NCI-H2196 (cell line): ENCODE measurements around the gene MGLL.
A peak's percentile ranks its signal among the peaks of the same experiment; 100 is the strongest.

Source experiments
- DNase-seq: peaks from one replicate; lab custom pipeline; 2025; ENCODE audit not compliant: unreplicated experiment; lab: John Stamatoyannopoulos, UW

The MGLL gene

DNA sequence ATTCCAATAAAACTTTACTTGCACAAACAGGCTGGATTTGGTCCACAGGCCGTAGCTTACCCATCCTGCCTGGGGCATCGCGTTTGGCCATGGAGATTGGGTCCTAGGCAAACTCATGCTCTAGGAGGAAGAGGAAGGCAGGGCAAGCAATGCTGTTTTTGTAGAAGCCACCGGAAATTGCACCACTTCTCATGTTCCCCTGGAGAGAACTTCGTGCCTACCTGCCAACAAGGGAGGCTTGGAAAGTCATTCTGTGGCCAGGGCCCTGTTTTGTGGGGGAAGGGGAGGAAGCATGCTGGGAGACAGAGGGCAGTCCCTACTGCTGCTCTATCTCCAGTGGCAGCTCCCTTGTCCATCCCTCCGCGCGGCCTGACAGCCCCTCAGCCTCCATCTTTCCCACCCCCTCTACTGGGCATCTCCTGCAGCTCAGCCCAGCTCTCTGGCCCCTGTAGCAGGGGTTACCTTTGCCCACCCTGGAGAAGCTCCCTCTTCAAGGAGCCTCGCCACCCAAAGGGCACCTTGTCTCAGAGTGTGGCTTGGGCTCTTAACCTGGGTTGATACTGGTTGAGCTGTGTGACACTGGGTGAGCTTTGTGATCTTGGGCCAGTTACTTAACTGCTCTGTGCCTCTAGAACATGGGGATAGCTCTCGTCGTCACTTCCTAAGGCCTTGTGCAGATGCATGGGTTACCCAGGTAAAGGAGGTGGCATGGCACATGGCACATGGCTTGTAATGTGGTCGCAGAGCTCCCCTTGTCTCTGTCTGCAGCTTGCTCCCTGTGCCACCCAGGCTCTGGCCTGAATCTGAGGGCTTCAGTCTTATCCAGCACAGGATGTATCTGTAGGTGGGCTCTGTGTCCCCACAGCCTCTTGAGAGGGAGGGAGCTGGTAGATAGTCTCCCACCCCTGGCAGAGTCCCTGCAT, 143.4 kb downstream of the MGLL start:
- no peak for DNase-seq

DNA sequence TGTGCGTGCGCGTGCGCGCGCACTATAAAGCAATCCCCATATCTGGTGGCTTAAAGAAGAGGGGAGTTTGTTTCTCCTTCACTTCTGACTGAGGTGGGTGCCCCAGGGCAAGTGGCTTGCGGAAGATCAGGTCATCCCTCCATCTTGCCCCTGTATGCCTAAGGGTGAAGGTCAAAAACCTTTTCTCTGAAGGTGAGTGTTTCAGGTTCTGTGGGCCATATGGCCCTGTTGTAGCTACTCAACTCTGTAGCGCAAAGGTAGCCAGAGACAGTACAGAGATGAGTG, 144.1 kb downstream of the MGLL start:
- DNase-seq: no peak

DNA sequence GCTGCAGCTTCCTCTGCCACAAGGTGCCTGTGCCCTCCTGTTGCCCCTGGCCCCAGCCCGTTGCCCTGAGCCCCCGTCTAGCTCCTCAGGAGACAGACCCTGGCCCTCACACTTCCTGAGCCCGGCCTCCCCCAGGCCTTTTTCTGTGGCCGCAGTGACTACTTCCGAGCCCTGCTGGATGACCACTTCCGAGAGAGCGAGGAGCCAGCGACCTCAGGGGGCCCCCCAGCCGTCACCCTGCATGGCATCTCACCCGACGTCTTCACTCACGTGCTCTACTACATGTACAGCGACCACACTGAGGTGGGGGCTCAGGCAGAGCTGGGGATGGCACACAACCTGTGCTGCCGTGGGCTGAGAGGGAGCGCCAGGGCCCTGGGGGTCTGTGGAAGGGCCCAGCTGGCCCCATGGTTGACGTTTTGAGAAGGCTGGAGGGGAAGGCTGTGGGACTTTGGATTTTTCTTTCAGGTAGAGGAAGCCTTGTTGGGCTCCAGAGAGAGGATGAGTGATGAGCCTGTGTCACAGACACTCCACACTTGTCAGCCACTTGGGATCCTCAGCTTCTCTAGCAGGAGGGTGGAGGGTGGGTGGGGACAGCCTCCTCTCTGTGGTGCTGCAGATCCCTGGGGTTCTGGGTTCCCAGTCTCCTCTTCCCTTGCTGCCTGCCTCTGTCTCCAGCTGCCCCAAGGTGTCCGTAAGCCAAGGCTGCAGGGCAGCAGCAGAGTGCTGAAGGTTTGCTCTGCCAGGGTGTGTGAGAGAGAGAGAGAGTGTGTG, 144.6 kb downstream of the MGLL start:
- no peak for DNase-seq

DNA sequence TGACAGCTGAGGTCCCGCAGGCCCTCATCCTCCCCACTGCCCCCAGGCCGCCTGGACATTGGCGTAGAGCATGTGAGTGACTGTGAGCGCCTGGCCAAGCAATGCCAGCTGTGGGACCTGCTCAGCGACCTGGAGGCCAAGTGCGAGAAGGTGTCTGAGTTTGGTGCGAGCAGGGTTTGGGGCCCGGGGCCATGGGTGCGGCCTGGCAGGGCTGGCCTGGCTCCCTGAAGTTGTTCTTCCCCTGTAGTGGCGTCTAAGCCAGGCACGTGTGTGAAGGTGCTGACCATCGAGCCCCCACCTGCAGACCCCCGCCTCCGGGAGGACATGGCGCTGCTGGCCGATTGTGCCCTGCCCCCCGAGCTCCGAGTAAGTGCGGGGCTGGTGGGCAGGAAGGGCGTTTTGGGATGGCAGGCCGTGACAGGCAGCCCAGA, 145.4 kb downstream of the MGLL start:
- no peak for DNase-seq

DNA sequence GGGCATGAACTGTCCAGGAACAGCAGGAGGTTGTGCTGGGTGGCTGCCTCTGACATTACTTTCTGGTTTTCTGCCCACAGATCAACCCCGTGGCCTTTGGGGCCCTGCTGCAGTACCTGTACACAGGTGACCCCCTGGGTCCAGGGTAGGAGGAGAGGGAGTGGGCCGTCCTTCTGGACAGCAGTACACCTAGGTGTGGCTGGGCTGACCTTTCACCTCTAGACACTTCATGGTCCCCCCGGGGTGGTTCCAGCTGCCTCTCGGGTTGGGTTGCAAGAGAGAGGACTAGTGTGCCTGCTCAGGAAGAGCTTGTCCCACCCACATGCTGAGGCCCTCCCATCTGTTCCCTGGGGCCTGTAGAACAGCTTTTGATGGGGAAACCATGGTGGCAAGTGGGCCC, 145.9 kb downstream of the MGLL start:
- DNase-seq: no peak

DNA sequence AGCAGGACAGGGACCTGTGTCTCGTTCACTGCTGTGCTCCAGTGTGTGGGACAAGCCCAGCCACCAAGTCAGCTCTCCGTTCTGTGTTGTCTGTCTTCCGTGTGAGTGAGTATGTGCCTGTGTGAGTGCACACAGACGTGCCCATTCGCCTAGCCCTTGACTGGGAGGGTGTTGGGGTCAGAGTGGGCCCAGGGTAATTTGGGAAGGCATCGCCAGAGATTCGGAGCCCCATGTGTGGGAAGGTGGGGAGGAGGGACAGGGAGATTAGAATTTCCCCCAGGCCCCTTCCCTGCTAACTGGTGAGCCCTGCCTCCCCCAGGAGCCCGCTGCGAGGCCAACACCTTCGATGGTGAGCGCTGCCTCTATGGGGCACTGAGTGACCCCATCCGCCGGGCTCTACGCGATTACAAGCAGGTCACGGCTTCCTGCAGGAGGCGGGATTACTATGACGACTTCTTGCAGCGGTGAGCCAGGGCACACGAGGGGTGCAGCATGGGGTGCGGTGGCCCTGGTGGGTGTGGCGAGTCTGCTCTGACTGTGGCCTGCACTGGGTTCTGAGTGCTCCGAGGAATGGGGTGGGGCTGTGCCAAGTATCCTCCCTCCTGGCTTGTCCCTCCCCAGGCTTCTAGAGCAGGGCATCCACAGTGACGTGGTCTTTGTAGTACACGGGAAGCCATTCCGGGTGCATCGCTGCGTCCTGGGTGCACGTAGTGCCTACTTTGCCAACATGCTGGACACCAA, 146.5 kb downstream of the MGLL start:
- DNase-seq: no peak

DNA sequence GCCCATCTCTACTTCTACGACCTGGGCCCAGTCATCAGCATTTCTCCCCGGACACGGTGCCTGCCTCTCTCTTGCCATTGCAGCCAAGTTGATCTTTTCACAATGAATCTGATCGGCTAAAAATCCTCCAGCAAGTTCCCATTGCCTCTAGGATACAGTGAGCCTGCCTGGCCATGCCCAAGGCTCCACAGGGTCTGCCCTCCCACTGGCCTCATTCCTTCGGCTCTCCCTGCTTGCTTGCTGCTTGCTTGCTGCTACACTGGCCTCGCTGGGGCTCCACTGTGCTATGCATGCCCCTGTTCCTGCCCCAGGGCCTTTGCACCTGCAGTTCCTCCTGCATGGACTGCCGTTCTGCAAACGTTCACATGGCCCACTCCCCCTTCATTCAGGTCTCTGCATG, 147.5 kb downstream of the MGLL start:
- DNase-seq: no peak

DNA sequence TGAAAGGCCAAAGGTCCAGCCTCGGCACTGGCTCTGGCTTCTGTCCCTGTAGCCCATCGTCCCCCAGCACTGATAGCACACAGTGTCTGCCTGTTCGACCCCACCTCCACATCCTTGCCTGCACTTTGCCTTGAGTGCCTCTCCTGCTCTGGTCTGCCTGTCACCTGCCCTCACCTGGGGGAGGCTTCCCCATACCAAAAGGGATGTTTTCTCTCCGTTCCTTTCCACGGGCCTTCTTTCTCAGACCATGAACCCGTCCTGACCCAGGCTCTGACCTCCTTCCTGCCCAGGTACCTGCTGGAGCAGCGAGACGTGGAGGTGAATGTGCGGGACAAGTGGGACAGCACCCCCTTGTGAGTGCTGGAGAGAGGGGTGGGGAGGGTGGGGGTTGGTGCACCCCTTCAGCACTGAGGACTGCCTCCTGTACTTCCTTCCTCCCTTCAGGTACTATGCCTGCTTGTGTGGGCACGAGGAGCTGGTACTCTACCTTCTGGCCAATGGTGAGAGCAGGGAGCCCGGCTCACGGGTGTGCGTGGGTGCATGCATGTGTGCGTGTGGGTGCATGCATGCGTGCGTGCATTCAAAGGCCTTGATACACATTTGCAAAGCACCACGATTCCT, 148.1 kb downstream of the MGLL start:
- no peak for DNase-seq

DNA sequence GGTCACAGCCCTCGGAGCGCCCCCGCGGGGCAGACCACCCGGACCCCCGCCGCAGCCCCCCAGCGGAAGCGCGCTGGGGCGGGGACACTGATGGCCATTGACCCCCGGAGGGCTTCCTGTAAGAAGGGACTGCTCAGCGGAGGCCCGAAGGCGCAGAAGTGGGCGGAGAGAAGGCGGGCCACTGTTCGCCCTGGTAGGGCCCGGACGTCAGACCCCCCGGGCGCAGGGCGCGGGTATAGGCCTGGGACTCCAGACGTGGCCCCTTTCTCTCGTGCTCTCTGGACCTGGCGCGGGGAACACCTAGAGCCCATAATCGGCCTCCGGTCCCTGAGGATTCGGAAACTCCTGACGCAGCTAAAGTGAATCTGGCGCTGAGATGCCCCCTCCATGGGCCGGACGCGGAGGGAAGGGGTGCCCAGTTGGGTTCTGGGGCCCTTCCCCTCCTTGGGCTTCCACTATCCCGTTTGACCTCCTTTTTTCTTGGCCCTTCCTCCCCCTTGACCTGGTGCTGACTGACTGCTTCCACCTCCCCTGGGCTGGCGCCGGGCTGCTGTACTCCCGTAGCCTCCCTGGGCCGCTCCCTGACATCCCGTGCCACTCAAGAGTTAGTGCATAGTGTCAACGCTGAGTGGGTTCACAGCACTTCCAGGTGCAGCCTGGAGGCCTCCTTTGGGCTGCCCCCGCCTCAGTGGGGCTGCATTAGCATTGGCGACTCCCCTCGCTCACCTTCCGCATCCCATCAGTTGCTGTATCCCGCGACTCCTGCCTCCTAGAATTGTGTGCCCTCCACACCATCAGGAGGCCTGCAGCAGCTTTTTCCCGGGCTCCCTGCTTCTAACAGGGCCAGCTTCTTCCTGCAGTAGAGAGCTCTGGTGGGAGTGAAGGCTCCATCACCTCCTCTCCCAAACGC, 148.9 kb downstream of the MGLL start:
- DNase-seq: peak; percentile 51

DNA sequence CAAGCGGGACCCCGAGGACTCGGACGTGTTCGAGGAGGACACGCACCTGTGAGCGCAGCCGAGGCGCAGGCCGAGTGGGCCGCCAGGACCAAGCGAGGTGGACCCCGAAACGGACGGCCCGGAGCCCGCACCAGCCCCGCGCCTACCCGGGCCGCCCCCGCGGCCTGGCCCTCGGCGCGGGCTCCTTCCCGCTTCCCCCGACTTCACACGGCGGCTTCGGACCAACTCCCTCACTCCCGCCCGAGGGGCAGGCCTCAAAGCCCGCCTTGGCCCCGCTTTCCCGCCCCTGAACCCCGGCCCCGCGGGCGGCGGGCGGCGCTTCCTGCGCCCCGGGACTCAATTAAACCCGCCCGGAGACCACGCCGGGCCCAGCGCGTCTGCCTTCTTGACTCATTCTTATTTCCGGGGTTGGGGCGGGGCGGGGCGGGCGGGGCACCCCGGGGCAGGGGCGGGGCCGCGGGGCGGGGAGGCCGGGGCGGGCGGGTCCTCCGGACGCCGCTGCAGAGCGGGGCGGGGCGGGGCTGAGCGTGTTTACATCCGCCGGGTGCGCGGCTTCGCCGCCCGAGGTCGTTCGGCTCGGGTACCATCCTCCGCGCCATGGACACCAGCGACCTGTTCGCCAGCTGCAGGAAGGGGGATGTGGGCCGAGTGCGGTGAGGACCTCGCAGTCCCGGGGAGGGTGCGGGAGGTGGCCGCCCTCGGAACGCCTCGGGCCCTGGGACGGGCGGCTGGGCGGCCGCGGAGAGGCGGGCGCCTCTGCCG, 149.7 kb downstream of the MGLL start, which contains the start of gene ABTB1:
Gene ABTB1 (plus strand): TSS at position 524 of the 762 bp plus-strand sequence. CDS start 74 bp downstream, at position 598.
- peak; percentile 86 for DNase-seq

DNA sequence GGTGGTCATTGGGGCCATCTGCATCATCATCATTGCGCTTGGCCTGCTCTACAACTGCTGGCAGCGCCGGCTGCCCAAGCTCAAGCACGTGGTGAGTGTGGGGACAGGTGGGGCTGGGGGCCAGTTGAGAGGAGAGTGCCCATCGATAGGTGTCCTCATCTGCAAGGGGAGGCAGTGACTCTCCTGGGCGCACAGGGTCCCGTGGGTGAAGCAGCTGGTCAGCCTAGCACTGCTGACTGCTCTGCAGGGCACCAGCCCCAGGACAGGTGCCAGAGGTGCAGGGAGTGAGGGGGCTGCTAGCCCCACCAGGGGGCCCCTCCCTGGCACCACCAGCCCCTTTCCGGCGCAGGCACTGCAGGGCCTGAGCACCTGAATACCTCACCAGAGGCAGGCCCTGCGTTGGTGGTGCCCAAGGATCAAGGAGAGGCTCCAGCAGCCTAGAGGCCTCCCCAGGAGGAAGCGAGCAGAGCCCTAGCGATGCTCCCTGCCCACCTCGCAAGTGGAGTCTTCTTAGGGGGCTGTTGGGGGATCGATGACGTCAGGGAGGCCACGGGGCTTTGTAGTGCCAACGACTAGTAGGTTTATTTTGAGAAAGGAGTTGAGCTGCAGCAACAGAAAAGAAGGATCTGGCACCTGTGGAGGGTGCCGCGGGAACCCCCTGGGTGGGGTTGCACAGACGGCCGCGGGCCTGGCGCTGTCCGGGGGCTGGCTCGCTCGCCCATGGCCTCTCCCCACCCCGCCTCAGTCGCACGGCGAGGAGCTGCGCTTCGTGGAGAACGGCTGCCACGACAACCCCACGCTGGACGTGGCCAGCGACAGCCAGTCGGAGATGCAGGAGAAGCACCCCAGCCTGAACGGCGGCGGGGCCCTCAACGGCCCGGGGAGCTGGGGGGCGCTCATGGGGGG, 150.5 kb downstream of the MGLL start:
- peak; percentile 33 for DNase-seq

DNA sequence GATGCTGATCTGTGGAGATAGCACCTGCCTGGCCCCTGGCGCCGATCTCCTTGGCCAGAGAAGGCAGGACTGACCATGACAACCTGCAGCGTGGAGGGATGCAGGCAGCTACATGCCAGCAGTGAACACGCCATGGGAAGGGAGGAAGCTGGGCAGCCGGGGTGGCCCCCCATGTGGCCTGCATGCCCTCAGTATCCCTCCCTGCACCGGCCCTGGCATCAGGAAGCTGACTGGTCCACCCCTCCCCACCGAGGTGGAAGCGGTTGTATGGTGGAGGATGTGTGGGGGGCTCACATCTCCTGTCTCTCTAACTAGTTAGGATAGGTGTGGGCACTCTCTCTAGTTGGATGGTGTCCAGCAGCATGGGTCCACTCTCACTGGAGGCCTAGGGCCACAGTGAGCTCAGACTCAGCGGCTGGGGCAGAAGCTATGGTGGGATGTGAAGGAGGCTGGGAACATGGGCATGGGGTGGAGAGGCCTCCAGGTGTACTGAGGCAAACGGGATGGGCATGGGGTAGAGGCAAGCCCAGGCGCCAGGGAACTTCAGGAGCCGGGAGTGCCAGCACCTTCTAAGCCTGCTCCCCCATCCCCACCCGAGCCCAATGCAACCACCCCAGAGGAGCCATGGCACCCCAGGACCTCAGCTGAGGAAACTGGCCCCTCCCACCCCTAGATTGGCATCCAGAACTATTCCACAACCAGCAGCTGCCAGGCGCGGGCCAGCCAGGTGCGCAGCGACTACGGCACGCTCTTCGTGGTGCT, 151.4 kb downstream of the MGLL start:
- DNase-seq: no peak

DNA sequence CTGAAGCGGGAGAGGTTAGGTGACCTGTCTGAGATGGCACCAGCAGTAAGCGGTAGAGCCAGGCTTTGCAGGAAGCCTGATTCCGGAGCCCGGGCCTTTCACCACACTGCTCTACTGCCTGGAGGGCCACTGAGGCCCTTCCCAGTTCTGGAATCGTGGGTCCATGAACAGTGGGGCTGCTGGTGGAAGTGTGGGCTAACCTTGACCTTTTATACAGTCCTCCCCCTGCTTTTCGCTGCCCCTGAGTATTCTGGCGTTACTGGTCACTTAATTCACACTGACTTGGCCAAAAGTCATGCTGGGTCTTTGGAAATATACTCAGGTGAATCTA, 152.1 kb downstream of the MGLL start:
- no peak for DNase-seq

DNA sequence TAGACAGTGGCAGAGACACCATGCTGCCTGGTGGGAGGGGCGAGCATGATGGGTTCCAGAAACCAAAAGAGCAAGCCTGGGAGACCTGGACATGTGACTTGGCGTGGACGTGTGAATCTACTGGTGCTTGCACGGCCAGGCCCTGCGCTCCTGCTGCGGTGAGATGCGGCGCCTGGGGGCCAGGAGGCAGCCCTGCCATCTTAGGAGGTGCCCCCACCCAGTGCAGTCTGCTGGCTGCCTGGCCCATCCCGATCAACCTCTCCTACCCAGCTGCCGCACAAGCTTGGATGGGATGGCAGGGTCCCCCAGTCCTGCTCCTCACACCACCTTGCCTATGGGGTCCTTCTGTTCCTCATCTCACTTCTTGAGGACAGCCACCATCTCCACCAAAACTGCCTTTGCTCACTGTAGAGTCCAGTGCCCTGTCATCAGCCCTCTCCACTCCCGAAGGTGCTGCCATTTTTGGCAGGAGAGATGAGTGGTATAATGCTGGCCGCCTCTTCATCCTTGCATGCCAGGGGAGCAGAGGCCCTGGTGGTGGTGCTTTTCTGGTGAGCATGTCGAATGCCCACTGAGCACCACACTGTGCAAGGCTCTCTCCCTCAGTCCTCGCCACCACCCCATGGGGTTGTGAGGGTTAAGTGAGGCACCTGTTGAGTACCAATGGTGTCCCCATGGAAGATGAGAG, 152.6 kb downstream of the MGLL start:
- DNase-seq: no peak

DNA sequence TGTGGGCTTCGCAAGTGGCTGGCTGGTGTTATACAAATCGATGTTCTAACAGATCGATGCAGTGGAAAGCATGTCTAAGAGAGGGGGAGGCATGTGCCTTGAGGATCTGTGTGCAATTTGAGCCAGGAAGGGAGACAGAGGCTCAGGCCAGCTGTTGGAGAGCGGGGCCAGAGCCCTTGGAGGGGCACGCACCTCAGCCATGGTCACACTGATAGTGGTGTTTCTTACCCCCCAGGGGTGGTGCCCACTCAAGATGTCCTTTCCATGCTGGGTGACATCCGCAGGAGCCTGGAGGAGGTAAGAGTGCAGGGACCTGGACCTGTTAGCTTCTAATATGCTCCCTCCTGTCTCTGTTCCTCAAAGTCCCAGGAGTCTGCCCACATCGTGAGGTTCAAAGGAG, 153.4 kb downstream of the MGLL start:
- no peak for DNase-seq

DNA sequence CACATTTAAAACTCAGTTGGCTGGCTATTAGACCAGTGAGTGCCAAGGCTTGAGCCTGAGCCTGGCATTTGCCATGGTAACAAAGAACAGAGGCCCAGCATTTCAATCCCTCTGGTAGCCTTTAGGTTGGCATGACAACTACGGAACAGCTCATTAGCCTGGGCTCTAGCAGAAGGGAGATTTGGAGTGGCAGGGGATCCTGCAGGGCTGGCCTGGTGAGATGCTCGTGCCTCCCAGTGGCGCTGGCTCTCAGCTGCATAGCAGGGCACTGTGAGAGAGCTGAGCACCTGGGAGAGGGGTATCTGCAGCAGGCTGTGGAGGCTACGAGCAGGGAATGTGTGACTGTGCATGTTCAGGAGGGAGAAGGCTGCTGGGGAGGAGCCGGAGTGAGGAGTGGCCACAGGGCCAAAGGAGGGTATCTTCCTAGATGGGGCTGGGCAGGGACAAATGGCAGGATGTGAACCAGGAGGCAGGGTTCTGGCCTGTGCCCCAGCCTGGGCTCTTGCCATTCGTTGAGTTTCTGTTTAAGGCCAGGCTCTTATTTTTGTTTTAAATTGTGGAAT, 155.1 kb downstream of the MGLL start:
- no peak for DNase-seq

DNA sequence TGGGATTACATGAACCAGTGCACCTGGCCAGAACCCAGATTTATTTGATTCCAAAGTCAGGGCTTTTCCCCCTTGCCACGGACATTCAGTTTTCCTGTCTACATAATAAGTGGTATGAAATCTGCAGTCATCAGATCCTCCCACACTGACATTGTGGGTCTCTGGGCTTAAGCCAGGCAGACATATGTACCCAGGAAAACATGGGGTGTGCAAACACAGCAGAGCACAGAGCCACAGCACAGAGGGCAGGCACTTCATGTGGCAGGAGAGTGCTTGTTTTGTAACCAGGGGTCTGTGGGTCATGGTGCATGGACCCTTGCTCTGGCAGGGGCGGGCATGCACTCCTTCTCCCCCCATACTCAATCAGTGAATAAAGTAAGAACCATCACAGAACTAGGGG, 155.6 kb downstream of the MGLL start:
- no peak for DNase-seq
